Caco-2 (cell line): ENCODE data around the gene CHKB. TPM values are rescaled to one million over a fixed set of nuclear protein-coding genes. Genes with fewer than 3 reads are reported as not detected.

ENCODE experiments used
- BruUV-seq: library from RNA; stranded (reverse); fragments of 400-500 nt; replicated peaks from 2 replicates; lab custom pipeline; 2021; lab: Mats Ljungman, UMichigan
- CTCF ChIA-PET: fragments of 300-600 bp; sonication (Branson Sonifier 250); formaldehyde crosslinking; loops from one replicate; lab custom pipeline; 2022; ENCODE audit warnings: antibody characterized with exemption; lab: Charles Lee
- POLR2A ChIA-PET: fragments of 300-600 bp; sonication (Branson Sonifier 250); formaldehyde crosslinking; loops from one replicate; lab custom pipeline; 2022; ENCODE audit warnings: antibody characterized with exemption; lab: Charles Lee
- DNase-seq, 2 experiments: peaks; one replicate each; pipeline versions ENCODE4 v3.0.0 to v3.0.0-alpha.2; 2020 to 2022
- H3K27me3 ChIP-seq: replicated peaks from 2 replicates; pipeline ENCODE4 v1.6.0; 2011; ENCODE audit warnings: low read length; ENCODE audit not compliant: control insufficient read depth, insufficient read depth
- H3K36me3 ChIP-seq: 2 replicates; pipeline ENCODE4 v1.5.1; 2011; ENCODE audit warnings: low read length; ENCODE audit not compliant: control insufficient read depth, insufficient read depth
- H3K4me1 ChIP-seq: fragments of 250-450 bp; sonication (Bioruptor Pico); 2 replicates; pipeline ENCODE4 v1.5.1; 2020; ENCODE audit warnings: mild to moderate bottlenecking
- H3K4me3 ChIP-seq: 2 replicates; pipeline ENCODE4 v1.5.1; 2011; ENCODE audit warnings: low read depth, mild to moderate bottlenecking, control low read depth, low read length
- H3K9me3 ChIP-seq: fragments of 250-450 bp; sonication (Bioruptor Pico); 2 replicates; pipeline ENCODE4 v1.5.1; 2020; ENCODE audit warnings: mild to moderate bottlenecking, moderate library complexity
- H3K27ac Mint-ChIP-seq: one replicate; pipeline ENCODE4 v1.8.0; 2022; ENCODE audit warnings: mixed read lengths; ENCODE audit not compliant: unreplicated experiment
- H3K27me3 Mint-ChIP-seq: one replicate; pipeline ENCODE4 v1.8.0; 2022; ENCODE audit warnings: mixed read lengths; ENCODE audit not compliant: insufficient read depth, unreplicated experiment
- H3K36me3 Mint-ChIP-seq: one replicate; pipeline ENCODE4 v1.8.0; 2022; ENCODE audit warnings: mild to moderate bottlenecking, mixed read lengths; ENCODE audit not compliant: insufficient read depth, unreplicated experiment
- H3K4me1 Mint-ChIP-seq: one replicate; pipeline ENCODE4 v1.8.0; 2022; ENCODE audit warnings: low read depth, mixed read lengths; ENCODE audit not compliant: unreplicated experiment
- H3K4me3 Mint-ChIP-seq: one replicate; pipeline ENCODE4 v1.8.0; 2022; ENCODE audit warnings: mild to moderate bottlenecking, moderate library complexity, mixed read lengths; ENCODE audit not compliant: unreplicated experiment
- H3K9me3 Mint-ChIP-seq: one replicate; pipeline ENCODE4 v1.8.0; 2022; ENCODE audit warnings: mixed read lengths; ENCODE audit not compliant: unreplicated experiment
- CTCF ChIP-seq, 2 experiments: fragments of 200-600 bp in 1 of 2; IDR thresholded peaks; 1 replicate in 1 of 2; 2 replicates in 1 of 2; pipeline versions ENCODE4 v1.5.1 to v1.8.0; 2011 to 2022; ENCODE audit warnings: antibody characterized with exemption in 1 of 2, control low read depth in 1 of 2, inconsistent platforms in 1 of 2, low read depth in 1 of 2, low read length in 1 of 2, mild to moderate bottlenecking in 1 of 2, moderate library complexity in 1 of 2; ENCODE audit not compliant: insufficient read depth in 1 of 2, severe bottlenecking in 1 of 2, unreplicated experiment in 1 of 2
- intact Hi-C: fragments of 100-400 bp; cut with micrococcal nuclease; formaldehyde crosslinking; loops from one replicate; pipeline ENCODE4 v1.10.0; 2022; ENCODE audit not compliant: unreplicated experiment
- total RNA-seq: library from RNA; stranded (reverse); gene quantifications from 2 replicates; pipeline ENCODE4 v1.2.3, GENCODE V29; 2022

CHKB gene
- total RNA-seq, 1 experiment from 2014 or later, result 43.3 TPM

GRCh38 chr22:50561401-50562358 lies 21.0 kb downstream of the CHKB start:
- Mint-ChIP-seq H3K36me3 (no peaks in the 10 kb centered on the region), H3K27me3 (no peaks in the 10 kb centered on the region), H3K4me3 (peak overlapping the region; percentile 61), H3K9me3 (no peaks in the 10 kb centered on the region), H3K4me1 (peaks cover 14% of the 10 kb centered on the region), H3K27ac (peak overlapping the region; percentile 34)
- intact Hi-C loops, result loop anchor here (2.0 kb wide), 1 partner anchor 29 kb away; no protein-coding TSS in a partner anchor
- ChIA-PET CTCF (no interaction called here), POLR2A (no interaction called here)
- Histone ChIP-seq H3K4me3 (no peak overlapping the region), H3K27me3 (no peaks in the 10 kb centered on the region), H3K9me3 (no peaks in the 10 kb centered on the region), H3K4me1 (no peaks in the 10 kb centered on the region), H3K36me3 (no peaks in the 10 kb centered on the region)
- no TSS peak for BruUV-seq
- no peak for TF ChIP-seq CTCF (IDR thresholded peaks at IDR 0.05; ENCODE audit: insufficient read depth in 1 of 2, low read depth in 1 of 2, low read length in 1 of 2, severe bottlenecking in 1 of 2, unreplicated experiment in 1 of 2)
- DNase-seq, result no peak

GRCh38 chr22:50560034-50560433 lies 22.6 kb downstream of the CHKB start:
- H3K36me3 Mint-ChIP-seq, result no peaks in the 10 kb centered on the region
- Histone ChIP-seq H3K27me3 (no peaks in the 10 kb centered on the region), H3K9me3 (no peaks in the 10 kb centered on the region), H3K4me1 (no peaks in the 10 kb centered on the region), H3K4me3 (no peak overlapping the region), H3K36me3 (no peaks in the 10 kb centered on the region)
- DNase-seq, result no peak
- ChIA-PET CTCF (no interaction called here), POLR2A (no interaction called here)
- intact Hi-C loops, result no loop called here
- H3K4me1 Mint-ChIP-seq, result peaks cover 14% of the 10 kb centered on the region
- H3K27ac Mint-ChIP-seq, result no peak overlapping the region
- H3K9me3 Mint-ChIP-seq, result no peaks in the 10 kb centered on the region
- TF ChIP-seq CTCF (IDR thresholded peaks at IDR 0.05; ENCODE audit: insufficient read depth in 1 of 2, low read depth in 1 of 2, low read length in 1 of 2, severe bottlenecking in 1 of 2, unreplicated experiment in 1 of 2), result no peak
- no peak overlapping the region for H3K4me3 Mint-ChIP-seq
- no peaks in the 10 kb centered on the region for H3K27me3 Mint-ChIP-seq
- BruUV-seq, result no TSS peak

- H3K4me1 Mint-ChIP-seq, result peaks cover 11% of the 10 kb centered on the region
- Histone ChIP-seq H3K27me3 (no peaks in the 10 kb centered on the region), H3K36me3 (no peaks in the 10 kb centered on the region), H3K4me1 (no peaks in the 10 kb centered on the region), H3K9me3 (no peaks in the 10 kb centered on the region), H3K4me3 (no peak overlapping the region)
- TF ChIP-seq CTCF (IDR thresholded peaks at IDR 0.05; ENCODE audit: insufficient read depth in 1 of 2, low read depth in 1 of 2, low read length in 1 of 2, severe bottlenecking in 1 of 2, unreplicated experiment in 1 of 2), result no peak
- no peaks in the 10 kb centered on the region for H3K36me3 Mint-ChIP-seq
- ChIA-PET POLR2A (no interaction called here), CTCF (interaction anchor here (0.7 kb wide), 1 partner anchor 126 kb away, joined by 8 read pairs; no protein-coding TSS in a partner anchor)
- H3K4me3 Mint-ChIP-seq, result no peak overlapping the region
- H3K27me3 Mint-ChIP-seq, result no peaks in the 10 kb centered on the region
- no TSS peak for BruUV-seq
- DNase-seq, result no peak
- no peaks in the 10 kb centered on the region for H3K9me3 Mint-ChIP-seq
- no peak overlapping the region for H3K27ac Mint-ChIP-seq
- intact Hi-C loops, result no loop called here
These were observed 25.9 kb downstream of the CHKB start for GRCh38 chr22:50556703-50557102.
